ENCODE data around the gene SLC44A5. TPM values are rescaled to one million over a fixed set of nuclear protein-coding genes. Genes with fewer than 3 reads are reported as not detected.
"Not testable (repeated sequence)": the region's sequence is repeated elsewhere in the genome, so short reads cannot be mapped to it uniquely, and the experiment has no call there.

The SLC44A5 gene
- total and polyA plus RNA-seq, 4 donors = 13.1 to 37.7 (median 32.8) TPM

GRCh38 chr1:75404681-75405080 is 206.2 kb downstream of the SLC44A5 start:
- not testable (repeated sequence) for H3K27me3 ChIP-seq (ENCODE audit: control insufficient read depth, insufficient read depth, low read length); H3K27ac ChIP-seq (ENCODE audit: low read depth, low read length); H3K4me3 ChIP-seq (ENCODE audit: low read depth, low read length); DNase-seq (ENCODE audit: low read depth in 4 of 6, low spot score in 6 of 6); H3K9me3 ChIP-seq (ENCODE audit: control insufficient read depth, insufficient read depth, low read length); H3K4me1 ChIP-seq (ENCODE audit: control insufficient read depth, insufficient read depth, low read length); H3K36me3 ChIP-seq (ENCODE audit: control insufficient read depth, insufficient read depth, low read length)
- WGBS (ENCODE audit: insufficient coverage) = no CpG with 5 or more reads among the region's 1 CpG

- not testable (repeated sequence) for H3K9me3 ChIP-seq (ENCODE audit: control insufficient read depth, insufficient read depth, low read length); H3K27ac ChIP-seq (ENCODE audit: low read depth, low read length); H3K27me3 ChIP-seq (ENCODE audit: control insufficient read depth, insufficient read depth, low read length); H3K4me1 ChIP-seq (ENCODE audit: control insufficient read depth, insufficient read depth, low read length); H3K36me3 ChIP-seq (ENCODE audit: control insufficient read depth, insufficient read depth, low read length); H3K4me3 ChIP-seq (ENCODE audit: low read depth, low read length); DNase-seq (ENCODE audit: low read depth in 4 of 6, low spot score in 6 of 6)
- 83% methylated on average over 5 of the region's 5 CpGs for WGBS (ENCODE audit: insufficient coverage)
Observed at GRCh38 chr1:75403147-75403646, 207.7 kb downstream of the SLC44A5 start.

- peak in 2 of 6 donors; percentile 27 to 66 for DNase-seq (ENCODE audit: low read depth in 4 of 6, low spot score in 6 of 6)
- WGBS (ENCODE audit: insufficient coverage) = 80% methylated on average over 1 of the region's 1 CpG
- H3K27ac ChIP-seq (ENCODE audit: low read depth, low read length) = no peak overlapping the region
Observed at GRCh38 chr1:75400716-75401115, 210.2 kb downstream of the SLC44A5 start.

GRCh38 chr1:75396745-75397144 is 214.2 kb downstream of the SLC44A5 start:
- Histone ChIP-seq H3K4me3 (ENCODE audit: low read depth, low read length) (no peak overlapping the region), H3K27ac (ENCODE audit: low read depth, low read length) (no peak overlapping the region), H3K9me3 (ENCODE audit: control insufficient read depth, insufficient read depth, low read length) (no peaks in the 10 kb centered on the region), H3K27me3 (ENCODE audit: control insufficient read depth, insufficient read depth, low read length) (no peaks in the 10 kb centered on the region), H3K36me3 (ENCODE audit: control insufficient read depth, insufficient read depth, low read length) (no peaks in the 10 kb centered on the region), H3K4me1 (ENCODE audit: control insufficient read depth, insufficient read depth, low read length) (peaks cover 3% of the 10 kb centered on the region)
- no CpG with 5 or more reads among the region's 1 CpG for WGBS (ENCODE audit: insufficient coverage)
- DNase-seq (ENCODE audit: low read depth in 4 of 6, low spot score in 6 of 6) = no peak

More at GRCh38 chr1:75400716-75401115, 210.2 kb downstream of the SLC44A5 start:
- H3K36me3 ChIP-seq (ENCODE audit: control insufficient read depth, insufficient read depth, low read length) = no peaks in the 10 kb centered on the region
- H3K27me3 ChIP-seq (ENCODE audit: control insufficient read depth, insufficient read depth, low read length) = no peaks in the 10 kb centered on the region
- no peaks in the 10 kb centered on the region for H3K9me3 ChIP-seq (ENCODE audit: control insufficient read depth, insufficient read depth, low read length)
- no peak overlapping the region for H3K4me3 ChIP-seq (ENCODE audit: low read depth, low read length)
- H3K4me1 ChIP-seq (ENCODE audit: control insufficient read depth, insufficient read depth, low read length) = peaks cover 3% of the 10 kb centered on the region

GRCh38 chr1:75396260-75396659 is 214.7 kb downstream of the SLC44A5 start:
- no peak overlapping the region for H3K4me3 ChIP-seq (ENCODE audit: low read depth, low read length)
- H3K36me3 ChIP-seq (ENCODE audit: control insufficient read depth, insufficient read depth, low read length) = no peaks in the 10 kb centered on the region
- no CpG with 5 or more reads among the region's 1 CpG for WGBS (ENCODE audit: insufficient coverage)
- H3K27me3 ChIP-seq (ENCODE audit: control insufficient read depth, insufficient read depth, low read length) = no peaks in the 10 kb centered on the region
- H3K4me1 ChIP-seq (ENCODE audit: control insufficient read depth, insufficient read depth, low read length) = no peaks in the 10 kb centered on the region
- H3K27ac ChIP-seq (ENCODE audit: low read depth, low read length) = no peak overlapping the region
- DNase-seq (ENCODE audit: low read depth in 4 of 6, low spot score in 6 of 6) = no peak
- H3K9me3 ChIP-seq (ENCODE audit: control insufficient read depth, insufficient read depth, low read length) = no peaks in the 10 kb centered on the region

GRCh38 chr1:75394386-75395139 is 216.4 kb downstream of the SLC44A5 start:
- Histone ChIP-seq H3K4me1 (ENCODE audit: control insufficient read depth, insufficient read depth, low read length) (no peaks in the 10 kb centered on the region), H3K27me3 (ENCODE audit: control insufficient read depth, insufficient read depth, low read length) (no peaks in the 10 kb centered on the region), H3K27ac (ENCODE audit: low read depth, low read length) (no peak overlapping the region), H3K36me3 (ENCODE audit: control insufficient read depth, insufficient read depth, low read length) (no peaks in the 10 kb centered on the region), H3K9me3 (ENCODE audit: control insufficient read depth, insufficient read depth, low read length) (peaks cover 2% of the 10 kb centered on the region), H3K4me3 (ENCODE audit: low read depth, low read length) (no peak overlapping the region)
- WGBS (ENCODE audit: insufficient coverage) = 100% methylated on average over 2 of the region's 3 CpGs
- no peak for DNase-seq (ENCODE audit: low read depth in 4 of 6, low spot score in 6 of 6)

- Histone ChIP-seq H3K4me1 (ENCODE audit: control insufficient read depth, insufficient read depth, low read length) (no peaks in the 10 kb centered on the region), H3K9me3 (ENCODE audit: control insufficient read depth, insufficient read depth, low read length) (peaks cover 2% of the 10 kb centered on the region), H3K27me3 (ENCODE audit: control insufficient read depth, insufficient read depth, low read length) (no peaks in the 10 kb centered on the region), H3K4me3 (ENCODE audit: low read depth, low read length) (no peak overlapping the region), H3K27ac (ENCODE audit: low read depth, low read length) (no peak overlapping the region), H3K36me3 (ENCODE audit: control insufficient read depth, insufficient read depth, low read length) (no peaks in the 10 kb centered on the region)
- no CpG with 5 or more reads among the region's 1 CpG for WGBS (ENCODE audit: insufficient coverage)
- no peak for DNase-seq (ENCODE audit: low read depth in 4 of 6, low spot score in 6 of 6)
Observed at GRCh38 chr1:75392278-75392677, 218.6 kb downstream of the SLC44A5 start.

- H3K27ac ChIP-seq (ENCODE audit: low read depth, low read length); H3K4me3 ChIP-seq (ENCODE audit: low read depth, low read length): not testable (repeated sequence)
- WGBS (ENCODE audit: insufficient coverage) = 96% methylated on average over 3 of the region's 25 CpGs
Observed at GRCh38 chr1:75375476-75376447, 235.2 kb downstream of the SLC44A5 start.

GRCh38 chr1:75373542-75374159 is 237.3 kb downstream of the SLC44A5 start:
- WGBS (ENCODE audit: insufficient coverage) = 67% methylated on average over 3 of the region's 5 CpGs
- Histone ChIP-seq H3K27ac (ENCODE audit: low read depth, low read length) (no peak overlapping the region), H3K9me3 (ENCODE audit: control insufficient read depth, insufficient read depth, low read length) (no peaks in the 10 kb centered on the region), H3K4me1 (ENCODE audit: control insufficient read depth, insufficient read depth, low read length) (no peaks in the 10 kb centered on the region), H3K4me3 (ENCODE audit: low read depth, low read length) (no peak overlapping the region), H3K36me3 (ENCODE audit: control insufficient read depth, insufficient read depth, low read length) (no peaks in the 10 kb centered on the region), H3K27me3 (ENCODE audit: control insufficient read depth, insufficient read depth, low read length) (no peaks in the 10 kb centered on the region)
- DNase-seq (ENCODE audit: low read depth in 4 of 6, low spot score in 6 of 6) = no peak

More at GRCh38 chr1:75375476-75376447, 235.2 kb downstream of the SLC44A5 start:
- not testable (repeated sequence) for DNase-seq (ENCODE audit: low read depth in 4 of 6, low spot score in 6 of 6); H3K36me3 ChIP-seq (ENCODE audit: control insufficient read depth, insufficient read depth, low read length); H3K4me1 ChIP-seq (ENCODE audit: control insufficient read depth, insufficient read depth, low read length); H3K9me3 ChIP-seq (ENCODE audit: control insufficient read depth, insufficient read depth, low read length); H3K27me3 ChIP-seq (ENCODE audit: control insufficient read depth, insufficient read depth, low read length)
